ENCODE data around the gene FAM20C.

- TF ChIP-seq EP300 (IDR thresholded peaks at IDR 0.05) = no peak
- no peak for TF ChIP-seq POLR2A (IDR thresholded peaks at IDR 0.05)
- no peak for TF ChIP-seq CTCF (IDR thresholded peaks at IDR 0.05)
Observed at GRCh38 chr7:259751-260405, 67.5 kb downstream of the FAM20C start.

Data from suprapubic skin (tissue), 3 donors.